K562 (cell line): ENCODE measurements around the gene ZSCAN26. TPM values are rescaled to one million over a fixed set of nuclear protein-coding genes. Genes with fewer than 3 reads are reported as not detected.

ENCODE experiments used
- ATF6 ChIP-seq: sonication (generic); formaldehyde crosslinking; IDR thresholded peaks from 2 replicates; pipeline ENCODE4 v1.4.0; 2020; ENCODE audit warnings: mild to moderate bottlenecking, missing genetic modification reagents
- DMBX1 ChIP-seq: fragments of 250-450 bp; sonication (Bioruptor Pico); IDR thresholded peaks from 2 replicates; pipeline ENCODE4 v1.8.0; 2022; ENCODE audit warnings: inconsistent platforms, mild to moderate bottlenecking, moderate library complexity, borderline replicate concordance
- EHMT2 ChIP-seq: fragments of 450-650 bp; IDR thresholded peaks from 2 replicates; pipeline ENCODE4 v1.6.1; 2018; ENCODE audit warnings: antibody characterized with exemption
- ETV1 ChIP-seq: fragments of 450-650 bp; conservative IDR thresholded peaks from 2 replicates; pipeline ENCODE4 v1.6.1; 2016; ENCODE audit warnings: missing genetic modification characterization, control low read depth, low read depth, missing compliant biosample characterization
- KAT8 ChIP-seq: fragments of 450-650 bp; IDR thresholded peaks from 2 replicates; pipeline ENCODE4 v1.6.1; 2016; ENCODE audit warnings: low read depth, mild to moderate bottlenecking
- MECOM ChIP-seq: fragments of 250-450 bp; sonication (Bioruptor Pico); IDR thresholded peaks from 2 replicates; pipeline ENCODE4 v1.8.0; 2022; ENCODE audit warnings: inconsistent platforms
- MED1 ChIP-seq: sonication (generic); formaldehyde crosslinking; IDR thresholded peaks from 2 replicates; pipeline ENCODE4 v1.8.1; 2023; ENCODE audit warnings: missing genetic modification reagents, borderline replicate concordance
- NCOA1 ChIP-seq: fragments of 450-650 bp; IDR thresholded peaks from 2 replicates; pipeline ENCODE4 v1.6.1; 2016; ENCODE audit warnings: low read depth
- PYGO2 ChIP-seq: fragments of 450-650 bp; IDR thresholded peaks from 2 replicates; pipeline ENCODE4 v1.6.1; 2016; ENCODE audit warnings: mild to moderate bottlenecking, missing genetic modification characterization, moderate library complexity, missing compliant biosample characterization
- RHOXF2B ChIP-seq: fragments of 250-450 bp; sonication (Bioruptor Pico); conservative IDR thresholded peaks from 2 replicates; pipeline ENCODE4 v1.5.1; 2021
- SMAD3 ChIP-seq: fragments of 450-650 bp; formaldehyde crosslinking; conservative IDR thresholded peaks from 2 replicates; pipeline ENCODE4 v1.4.0; 2020; ENCODE audit warnings: mild to moderate bottlenecking
- STAT5B ChIP-seq: fragments of 250-450 bp; sonication (Bioruptor Pico); IDR thresholded peaks from 2 replicates; pipeline ENCODE4 v1.8.0; 2021; ENCODE audit warnings: mild to moderate bottlenecking, inconsistent platforms
- TAF7 ChIP-seq: fragments of 450-650 bp; IDR thresholded peaks from 2 replicates; pipeline ENCODE4 v1.6.1; 2016; ENCODE audit warnings: missing genetic modification characterization, missing compliant biosample characterization
- TFAP4 ChIP-seq: sonication (generic); formaldehyde crosslinking; IDR thresholded peaks from 2 replicates; pipeline ENCODE4 v1.8.0; 2022; ENCODE audit warnings: missing genetic modification reagents, mild to moderate bottlenecking, moderate library complexity, borderline replicate concordance
- TFE3 ChIP-seq: fragments of 450-650 bp; formaldehyde crosslinking; IDR thresholded peaks from 2 replicates; pipeline ENCODE4 v1.4.0; 2020; ENCODE audit warnings: mild to moderate bottlenecking, mixed read lengths
- THRB ChIP-seq: fragments of 450-650 bp; formaldehyde crosslinking; conservative IDR thresholded peaks from 2 replicates; pipeline ENCODE4 v1.4.0; 2022; ENCODE audit warnings: mild to moderate bottlenecking, missing genetic modification characterization
- ZNF347 ChIP-seq: fragments of 450-650 bp; formaldehyde crosslinking; IDR thresholded peaks from 2 replicates; pipeline ENCODE4 v1.4.0; 2020; ENCODE audit warnings: low read depth, mild to moderate bottlenecking, moderate library complexity
- ZNF395 ChIP-seq: fragments of 200-800 bp; sonication (Bioruptor generic); IDR thresholded peaks from 2 replicates; pipeline ENCODE4 v1.6.1; 2017; ENCODE audit warnings: missing genetic modification characterization, missing compliant biosample characterization
- ZZZ3 ChIP-seq: fragments of 450-650 bp; IDR thresholded peaks from 2 replicates; pipeline ENCODE4 v1.6.1; 2016; ENCODE audit warnings: antibody characterized with exemption, mild to moderate bottlenecking, moderate library complexity
- polyA plus RNA-seq, 8 experiments: library from polyadenylated mRNA; depleted of rRNA in 4 of 8; stranded (reverse) in 5 of 8; unstranded in 3 of 8; fragments of >200 nt; fragmentation: Nextera tagmentation in 2 of 8; fragmentation: Illumina TruSeq in 1 of 8; extraction: Ambion mirVana in 2 of 8; extraction: Trizol in 1 of 8; gene quantifications; 2 replicates each; pipeline versions ENCODE4 v1.2.1 to v1.2.3, GENCODE V29; 2011 to 2014; ENCODE audit warnings: inconsistent platforms in 1 of 8, missing spikeins in 1 of 8
- total RNA-seq, 7 experiments: library from RNA; depleted of rRNA in 6 of 7; stranded (reverse); fragments of >200 nt in 6 of 7; fragmentation: Illumina TruSeq in 2 of 7; extraction: Trizol in 2 of 7; gene quantifications; 2 replicates each; pipeline versions ENCODE4 v1.2.1 to v1.2.3, GENCODE V29; 2011 to 2021; ENCODE audit warnings: low replicate concordance in 1 of 7

The ZSCAN26 gene
- total and polyA plus RNA-seq, 9 of the 15 experiments (the other 6 are each of a cell fraction or from before 2014, with no cell fraction given), result 5.9 to 14.2 (median 10.5) TPM

DNA sequence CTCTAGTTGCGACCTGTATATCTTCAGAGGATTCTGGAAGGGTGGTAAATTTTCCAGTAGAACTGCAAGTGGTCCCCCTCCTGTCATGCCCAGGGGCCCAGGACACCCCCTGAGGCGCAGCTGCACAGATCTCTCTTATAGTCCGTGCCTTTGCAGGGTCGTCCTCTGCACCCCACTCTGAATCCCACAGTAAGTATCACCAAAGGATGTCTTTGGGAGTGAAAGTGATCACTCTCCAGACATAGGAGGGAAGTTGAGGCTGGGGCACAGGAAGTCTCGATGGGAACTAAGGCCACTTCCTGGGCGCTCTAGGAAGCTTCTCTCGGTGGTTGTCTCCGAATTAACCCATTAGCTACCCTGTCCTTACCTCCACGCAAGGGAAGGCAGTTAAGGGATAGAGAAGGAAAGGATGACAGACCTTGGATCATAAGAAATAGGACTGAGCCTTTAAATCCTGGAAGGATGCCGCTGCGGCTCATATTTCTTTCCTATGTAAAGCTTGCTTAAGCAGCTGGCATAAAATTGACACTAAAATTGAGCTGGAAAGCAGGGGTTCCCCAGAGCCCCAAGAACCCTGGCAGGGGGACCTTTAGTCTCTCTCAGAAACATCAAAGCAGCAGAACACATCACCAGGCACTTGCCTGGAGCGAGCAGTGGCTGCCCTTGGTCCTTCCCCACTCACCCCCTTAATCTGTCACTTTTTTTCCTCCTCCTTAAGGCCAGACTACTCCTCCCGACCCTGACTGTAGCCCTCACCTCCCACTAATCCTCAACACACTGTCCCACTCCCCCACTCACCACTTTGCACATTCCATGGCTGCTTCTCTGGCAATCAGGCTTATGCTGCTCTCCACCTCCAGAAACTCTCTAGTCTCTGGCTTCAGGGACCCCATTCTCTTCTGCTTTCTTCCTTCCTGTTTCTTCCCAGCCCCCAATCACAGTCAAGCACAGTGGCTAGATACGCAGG, 14.7 kb upstream of the ZSCAN26 start, which contains the start of gene ZKSCAN4 (continued):
- TF ChIP-seq ATF6 (CRISPR knock-in tag) (peak; percentile 82; the same call in 1 of the 2 replicates), MED1 (CRISPR knock-in tag) (no peak), TFAP4 (peak; percentile 25), MECOM (CRISPR knock-in tag) (no peak), STAT5B (CRISPR knock-in tag) (no peak), SMAD3 (peak; percentile 60; the same call in 1 of the 2 replicates), PYGO2 (peak; percentile 36; the same call in 1 of the 2 replicates), TFE3 (0 out of 2 replicates have a peak, but pooled peaks have one; percentile 4), ZZZ3 (0 out of 2 replicates have a peak, but pooled peaks have one; percentile 72), KAT8 (peak; percentile 28; the same call in 1 of the 2 replicates), TAF7 (0 out of 2 replicates have a peak, but pooled peaks have one; percentile 11), RHOXF2B (CRISPR knock-in tag) (no peak), ZNF347 (CRISPR knock-in tag) (peak; percentile 3; the same call in 1 of the 2 replicates), EHMT2 (peak; percentile 55; the same call in 1 of the 2 replicates), ETV1 (tag) (peak; percentile 91), NCOA1 (peak; percentile 94), THRB (0 out of 2 replicates have a peak, but pooled peaks have one; percentile 68), ZNF395 (CRISPR knock-in tag) (peak; percentile 64; the same call in 1 of the 2 replicates), DMBX1 (peak; percentile 65; the same call in 1 of the 2 replicates)
